HepG2 (cell line): Measurements from ENCODE around the gene TLDC2. TPM values are rescaled to one million over a fixed set of nuclear protein-coding genes. Genes with fewer than 3 reads are reported as not detected.

Experiments used
- BCL6 ChIP-seq: IDR thresholded peaks from 2 replicates; pipeline ENCODE4 v1.6.1; 2016; ENCODE audit warnings: missing genetic modification reagents, missing compliant biosample characterization
- KAT7 ChIP-seq: IDR thresholded peaks from 2 replicates; pipeline ENCODE4 v1.6.1; 2018; ENCODE audit warnings: borderline replicate concordance, missing compliant biosample characterization
- KDM2A ChIP-seq: sonication (generic); formaldehyde crosslinking; IDR thresholded peaks from 2 replicates; pipeline ENCODE4 v1.4.0; 2020; ENCODE audit warnings: low read depth, missing genetic modification reagents, borderline replicate concordance
- MAFF ChIP-seq: IDR thresholded peaks from 2 replicates; pipeline ENCODE4 v1.6.1; 2011; ENCODE audit warnings: low read depth, low read length, improper control_type of control experiment
- MED8 ChIP-seq: sonication (generic); formaldehyde crosslinking; IDR thresholded peaks from 2 replicates; pipeline ENCODE4 v1.8.1; 2023; ENCODE audit warnings: mild to moderate bottlenecking, missing genetic modification reagents; ENCODE audit not compliant: insufficient replicate concordance
- MIXL1 ChIP-seq: IDR thresholded peaks from 2 replicates; pipeline ENCODE4 v1.6.1; 2016
- SAP130 ChIP-seq: IDR thresholded peaks from 2 replicates; pipeline ENCODE4 v1.6.1; 2016; ENCODE audit warnings: low read depth
- TARDBP ChIP-seq: sonication (generic); formaldehyde crosslinking; IDR thresholded peaks from 2 replicates; pipeline ENCODE4 v1.8.0; 2022; ENCODE audit warnings: mild to moderate bottlenecking, missing genetic modification reagents
- ZFP1 ChIP-seq: IDR thresholded peaks from 2 replicates; pipeline ENCODE4 v1.6.1; 2016
- ZNF274 ChIP-seq: sonication (generic); formaldehyde crosslinking; IDR thresholded peaks from 2 replicates; pipeline ENCODE4 v1.5.1; 2020; ENCODE audit warnings: mild to moderate bottlenecking, missing genetic modification reagents
- ZNF383 ChIP-seq: sonication (generic); formaldehyde crosslinking; IDR thresholded peaks from 2 replicates; pipeline ENCODE4 v1.4.0; 2020; ENCODE audit warnings: missing genetic modification reagents, mild to moderate bottlenecking, borderline replicate concordance
- ZNF572 ChIP-seq: sonication (generic); formaldehyde crosslinking; IDR thresholded peaks from 2 replicates; pipeline ENCODE4 v1.5.1; 2020; ENCODE audit warnings: mild to moderate bottlenecking, missing genetic modification reagents
- polyA plus RNA-seq, 8 experiments: library from polyadenylated mRNA; depleted of rRNA in 3 of 8; stranded (reverse) in 7 of 8; unstranded in 1 of 8; fragments of >200 nt; fragmentation: Illumina TruSeq in 4 of 8; extraction: Trizol in 4 of 8; gene quantifications; 2 replicates each; pipeline versions ENCODE4 v1.2.1 to v1.2.3, GENCODE V29; 2011 to 2016; ENCODE audit warnings: low read depth in 4 of 8, missing spikeins in 1 of 8, mixed read lengths in 1 of 8; ENCODE audit not compliant: insufficient read depth in 1 of 8
- total RNA-seq, 5 experiments: library from RNA; depleted of rRNA; stranded (reverse); fragments of >200 nt; fragmentation: Illumina TruSeq; extraction: Trizol; gene quantifications; 2 replicates each; pipeline ENCODE4 v1.2.3, GENCODE V29; 2016; ENCODE audit warnings: low read depth in 1 of 5
- TF ChIP-seq, protein P1 (sequence below): sonication (generic); formaldehyde crosslinking; IDR thresholded peaks from 2 replicates; pipeline ENCODE4 v1.4.0; 2020; ENCODE audit warnings: missing genetic modification reagents, borderline replicate concordance
- TF ChIP-seq, protein P2 (sequence below): sonication (generic); formaldehyde crosslinking; IDR thresholded peaks from 2 replicates; pipeline ENCODE4 v1.9.0; 2022; ENCODE audit warnings: missing genetic modification reagents, mild to moderate bottlenecking, borderline replicate concordance
- TF ChIP-seq, protein P3 (sequence below): IDR thresholded peaks from 2 replicates; pipeline ENCODE4 v1.6.1; 2016; ENCODE audit warnings: mild to moderate bottlenecking, missing biosample characterization, missing genetic modification reagents
- TF ChIP-seq, protein P4 (sequence below): sonication (generic); formaldehyde crosslinking; IDR thresholded peaks from 2 replicates; pipeline ENCODE4 v1.4.0; 2020; ENCODE audit warnings: mild to moderate bottlenecking, missing genetic modification reagents
- TF ChIP-seq, protein P5 (sequence below): sonication (generic); formaldehyde crosslinking; IDR thresholded peaks from 2 replicates; pipeline ENCODE4 v1.5.1; 2020; ENCODE audit warnings: missing genetic modification reagents, mild to moderate bottlenecking, borderline replicate concordance

The TLDC2 gene
- total and polyA plus RNA-seq, 2 of the 13 experiments (the other 11 are each of a cell fraction or from before 2014, with no cell fraction given) = 1.5 to 1.6 TPM

DNA sequence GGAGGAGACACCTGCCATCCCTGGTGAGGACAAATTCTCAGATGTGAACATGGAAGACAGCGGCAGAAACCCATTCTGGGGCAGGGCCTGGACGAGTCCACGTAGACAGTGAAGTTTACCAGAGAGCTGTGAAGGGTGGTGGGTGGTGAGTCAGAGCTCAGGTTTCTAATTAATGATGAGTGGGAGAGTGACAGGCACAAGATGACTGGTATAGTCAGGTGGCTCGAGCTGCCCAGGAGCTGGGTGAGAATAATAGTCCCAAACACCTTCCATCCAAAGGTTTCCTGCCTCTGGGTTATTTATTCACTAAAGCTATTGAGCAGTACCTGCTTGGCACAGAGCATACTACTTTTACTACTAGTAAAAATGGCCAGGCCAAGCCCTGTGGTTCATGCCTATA, 6.0 kb downstream of the TLDC2 start (continued):
- TF ChIP-seq, protein P1, sequence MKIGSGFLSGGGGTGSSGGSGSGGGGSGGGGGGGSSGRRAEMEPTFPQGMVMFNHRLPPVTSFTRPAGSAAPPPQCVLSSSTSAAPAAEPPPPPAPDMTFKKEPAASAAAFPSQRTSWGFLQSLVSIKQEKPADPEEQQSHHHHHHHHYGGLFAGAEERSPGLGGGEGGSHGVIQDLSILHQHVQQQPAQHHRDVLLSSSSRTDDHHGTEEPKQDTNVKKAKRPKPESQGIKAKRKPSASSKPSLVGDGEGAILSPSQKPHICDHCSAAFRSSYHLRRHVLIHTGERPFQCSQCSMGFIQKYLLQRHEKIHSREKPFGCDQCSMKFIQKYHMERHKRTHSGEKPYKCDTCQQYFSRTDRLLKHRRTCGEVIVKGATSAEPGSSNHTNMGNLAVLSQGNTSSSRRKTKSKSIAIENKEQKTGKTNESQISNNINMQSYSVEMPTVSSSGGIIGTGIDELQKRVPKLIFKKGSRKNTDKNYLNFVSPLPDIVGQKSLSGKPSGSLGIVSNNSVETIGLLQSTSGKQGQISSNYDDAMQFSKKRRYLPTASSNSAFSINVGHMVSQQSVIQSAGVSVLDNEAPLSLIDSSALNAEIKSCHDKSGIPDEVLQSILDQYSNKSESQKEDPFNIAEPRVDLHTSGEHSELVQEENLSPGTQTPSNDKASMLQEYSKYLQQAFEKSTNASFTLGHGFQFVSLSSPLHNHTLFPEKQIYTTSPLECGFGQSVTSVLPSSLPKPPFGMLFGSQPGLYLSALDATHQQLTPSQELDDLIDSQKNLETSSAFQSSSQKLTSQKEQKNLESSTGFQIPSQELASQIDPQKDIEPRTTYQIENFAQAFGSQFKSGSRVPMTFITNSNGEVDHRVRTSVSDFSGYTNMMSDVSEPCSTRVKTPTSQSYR (CRISPR knock-in tag) = no peak
- peak; percentile 27; the same call in 1 of the 2 replicates for TF ChIP-seq SAP130 (CRISPR knock-in tag)
- TF ChIP-seq ZNF274 (CRISPR knock-in tag) = no peak
- TF ChIP-seq, protein P2, sequence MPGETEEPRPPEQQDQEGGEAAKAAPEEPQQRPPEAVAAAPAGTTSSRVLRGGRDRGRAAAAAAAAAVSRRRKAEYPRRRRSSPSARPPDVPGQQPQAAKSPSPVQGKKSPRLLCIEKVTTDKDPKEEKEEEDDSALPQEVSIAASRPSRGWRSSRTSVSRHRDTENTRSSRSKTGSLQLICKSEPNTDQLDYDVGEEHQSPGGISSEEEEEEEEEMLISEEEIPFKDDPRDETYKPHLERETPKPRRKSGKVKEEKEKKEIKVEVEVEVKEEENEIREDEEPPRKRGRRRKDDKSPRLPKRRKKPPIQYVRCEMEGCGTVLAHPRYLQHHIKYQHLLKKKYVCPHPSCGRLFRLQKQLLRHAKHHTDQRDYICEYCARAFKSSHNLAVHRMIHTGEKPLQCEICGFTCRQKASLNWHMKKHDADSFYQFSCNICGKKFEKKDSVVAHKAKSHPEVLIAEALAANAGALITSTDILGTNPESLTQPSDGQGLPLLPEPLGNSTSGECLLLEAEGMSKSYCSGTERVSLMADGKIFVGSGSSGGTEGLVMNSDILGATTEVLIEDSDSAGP = no peak
- TF ChIP-seq KDM2A (CRISPR knock-in tag) = no peak; the same call in 1 of the 2 replicates
- TF ChIP-seq, protein P3, sequence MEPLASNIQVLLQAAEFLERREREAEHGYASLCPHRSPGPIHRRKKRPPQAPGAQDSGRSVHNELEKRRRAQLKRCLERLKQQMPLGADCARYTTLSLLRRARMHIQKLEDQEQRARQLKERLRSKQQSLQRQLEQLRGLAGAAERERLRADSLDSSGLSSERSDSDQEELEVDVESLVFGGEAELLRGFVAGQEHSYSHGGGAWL (CRISPR knock-in tag) = 0 out of 2 replicates have a peak, but pooled peaks have one; percentile 26
- TF ChIP-seq ZNF572 (CRISPR knock-in tag) = no peak
- TF ChIP-seq, protein P4, sequence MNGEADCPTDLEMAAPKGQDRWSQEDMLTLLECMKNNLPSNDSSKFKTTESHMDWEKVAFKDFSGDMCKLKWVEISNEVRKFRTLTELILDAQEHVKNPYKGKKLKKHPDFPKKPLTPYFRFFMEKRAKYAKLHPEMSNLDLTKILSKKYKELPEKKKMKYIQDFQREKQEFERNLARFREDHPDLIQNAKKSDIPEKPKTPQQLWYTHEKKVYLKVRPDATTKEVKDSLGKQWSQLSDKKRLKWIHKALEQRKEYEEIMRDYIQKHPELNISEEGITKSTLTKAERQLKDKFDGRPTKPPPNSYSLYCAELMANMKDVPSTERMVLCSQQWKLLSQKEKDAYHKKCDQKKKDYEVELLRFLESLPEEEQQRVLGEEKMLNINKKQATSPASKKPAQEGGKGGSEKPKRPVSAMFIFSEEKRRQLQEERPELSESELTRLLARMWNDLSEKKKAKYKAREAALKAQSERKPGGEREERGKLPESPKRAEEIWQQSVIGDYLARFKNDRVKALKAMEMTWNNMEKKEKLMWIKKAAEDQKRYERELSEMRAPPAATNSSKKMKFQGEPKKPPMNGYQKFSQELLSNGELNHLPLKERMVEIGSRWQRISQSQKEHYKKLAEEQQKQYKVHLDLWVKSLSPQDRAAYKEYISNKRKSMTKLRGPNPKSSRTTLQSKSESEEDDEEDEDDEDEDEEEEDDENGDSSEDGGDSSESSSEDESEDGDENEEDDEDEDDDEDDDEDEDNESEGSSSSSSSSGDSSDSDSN = no peak
- no peak for TF ChIP-seq ZNF383 (CRISPR knock-in tag)
- TF ChIP-seq BCL6 (CRISPR knock-in tag) = no peak
- TF ChIP-seq MED8 = no peak
- TF ChIP-seq KAT7 (CRISPR knock-in tag) = no peak
- no peak for TF ChIP-seq TARDBP (CRISPR knock-in tag)
- TF ChIP-seq, protein P5, sequence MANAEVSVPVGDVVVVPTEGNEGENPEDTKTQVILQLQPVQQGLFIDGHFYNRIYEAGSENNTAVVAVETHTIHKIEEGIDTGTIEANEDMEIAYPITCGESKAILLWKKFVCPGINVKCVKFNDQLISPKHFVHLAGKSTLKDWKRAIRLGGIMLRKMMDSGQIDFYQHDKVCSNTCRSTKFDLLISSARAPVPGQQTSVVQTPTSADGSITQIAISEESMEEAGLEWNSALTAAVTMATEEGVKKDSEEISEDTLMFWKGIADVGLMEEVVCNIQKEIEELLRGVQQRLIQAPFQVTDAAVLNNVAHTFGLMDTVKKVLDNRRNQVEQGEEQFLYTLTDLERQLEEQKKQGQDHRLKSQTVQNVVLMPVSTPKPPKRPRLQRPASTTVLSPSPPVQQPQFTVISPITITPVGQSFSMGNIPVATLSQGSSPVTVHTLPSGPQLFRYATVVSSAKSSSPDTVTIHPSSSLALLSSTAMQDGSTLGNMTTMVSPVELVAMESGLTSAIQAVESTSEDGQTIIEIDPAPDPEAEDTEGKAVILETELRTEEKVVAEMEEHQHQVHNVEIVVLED (CRISPR knock-in tag) = no peak
- TF ChIP-seq MAFF = no peak
- TF ChIP-seq MIXL1 = peak; percentile 43; the same call in 1 of the 2 replicates
- TF ChIP-seq ZFP1 = peak; percentile 70; the same call in 1 of the 2 replicates
